GM12878 (cell line): ENCODE results near the gene OPN1LW.

ENCODE experiments used
- ATF3 ChIP-seq: IDR thresholded peaks from 2 replicates; pipeline ENCODE4 v1.6.1; 2011; ENCODE audit warnings: low read depth, mild to moderate bottlenecking, low read length, moderate library complexity, borderline replicate concordance; ENCODE audit errors: extremely low read depth
- CEBPB ChIP-seq, 2 experiments: fragments of 150-350 bp in 1 of 2; IDR thresholded peaks; 2 replicates each; pipeline ENCODE4 v1.6.1; 2012 to 2014; ENCODE audit warnings: low read depth in 2 of 2, low read length in 2 of 2, borderline replicate concordance in 1 of 2, inconsistent platforms in 1 of 2
- CHD4 ChIP-seq: fragments of 200-600 bp; sonication (generic); IDR thresholded peaks from 2 replicates; pipeline ENCODE4 v1.6.1; 2016; ENCODE audit warnings: mild to moderate bottlenecking
- CTCF ChIP-seq, 3 experiments: IDR thresholded peaks in 2 of 3; conservative IDR thresholded peaks in 1 of 3; 2 replicates each; pipeline ENCODE4 v1.5.1; 2011; ENCODE audit warnings: low read depth in 3 of 3, low read length in 3 of 3, mild to moderate bottlenecking in 3 of 3, control low read depth in 2 of 3, moderate library complexity in 2 of 3, inconsistent platforms in 1 of 3, mixed read lengths in 1 of 3; ENCODE audit not compliant: control insufficient read depth in 2 of 3, insufficient read depth in 1 of 3; ENCODE audit errors: extremely low read depth in 1 of 3
- HDGF ChIP-seq: fragments of 450-650 bp; IDR thresholded peaks from 2 replicates; pipeline ENCODE4 v1.6.1; 2016; ENCODE audit warnings: antibody characterized with exemption
- MEF2B ChIP-seq: fragments of 450-650 bp; IDR thresholded peaks from 2 replicates; pipeline ENCODE4 v1.6.1; 2018; ENCODE audit warnings: mild to moderate bottlenecking, moderate library complexity; ENCODE audit not compliant: partially characterized antibody, poor library complexity, severe bottlenecking
- NR2C2 ChIP-seq: IDR thresholded peaks from 2 replicates; pipeline ENCODE4 v1.6.1; 2011; ENCODE audit warnings: borderline replicate concordance, low read depth; ENCODE audit not compliant: control insufficient read depth, insufficient read length
- POLR2AphosphoS5 ChIP-seq: IDR thresholded peaks from 2 replicates; pipeline ENCODE4 v1.6.1; 2011; ENCODE audit warnings: mild to moderate bottlenecking, low read length, inconsistent platforms
- RFX5 ChIP-seq: IDR thresholded peaks from 2 replicates; pipeline ENCODE4 v1.6.1; 2011; ENCODE audit warnings: low read depth, low read length, improper control_type of control experiment
- SRF ChIP-seq, 2 experiments: IDR thresholded peaks; 2 replicates each; pipeline ENCODE4 v1.6.1; 2011; ENCODE audit warnings: low read depth in 2 of 2, low read length in 2 of 2, mild to moderate bottlenecking in 1 of 2, moderate library complexity in 1 of 2
- ZNF687 ChIP-seq: fragments of 450-650 bp; IDR thresholded peaks from 2 replicates; pipeline ENCODE4 v1.6.1; 2017; ENCODE audit warnings: mild to moderate bottlenecking, moderate library complexity

GRCh38 chrX:154140206-154140605 lies 3.8 kb upstream of the OPN1LW start:
- TF ChIP-seq CEBPB (IDR thresholded peaks at IDR 0.05; ENCODE audit: borderline replicate concordance in 1 of 2, low read depth in 2 of 2, low read length in 2 of 2): no peak
- no peak for TF ChIP-seq CHD4
- no peak for TF ChIP-seq ATF3
- no peak for TF ChIP-seq HDGF
- TF ChIP-seq SRF (IDR thresholded peaks at IDR 0.05; ENCODE audit: low read depth in 2 of 2, low read length in 2 of 2): no peak
- TF ChIP-seq POLR2AphosphoS5: no peak
- no peak for TF ChIP-seq CTCF (IDR thresholded peaks at IDR 0.05 in 2 of 3, conservative IDR thresholded peaks at IDR 0.05 in 1 of 3; ENCODE audit: control insufficient read depth in 2 of 3, extremely low read depth in 1 of 3, insufficient read depth in 1 of 3, low read depth in 3 of 3, low read length in 3 of 3)
- no peak for TF ChIP-seq ZNF687
- no peak for TF ChIP-seq RFX5
- TF ChIP-seq NR2C2: no peak
- TF ChIP-seq MEF2B: no peak
